IMR-90 (cell line): ENCODE data around the gene DUSP16. TPM values are rescaled to one million over a fixed set of nuclear protein-coding genes. Genes with fewer than 3 reads are reported as not detected.

Experiments used
- ATAC-seq: fragments of 200-7000 bp; cut with Tn5 transposase; 2 replicates; pipeline ENCODE4 v1.9.1; 2020; ENCODE audit warnings: low read depth, mild to moderate bottlenecking, moderate library complexity
- BruUV-seq: library from RNA; stranded (reverse); fragments of 400-500 nt; replicated peaks from 2 replicates; lab custom pipeline; 2021; lab: Mats Ljungman, UMichigan
- CTCF ChIA-PET: fragments of 300-600 bp; formaldehyde crosslinking; extraction: SDS; loops from one replicate; lab custom pipeline; 2021; ENCODE audit warnings: antibody characterized with exemption; lab: Yijun Ruan, JAX
- POLR2A ChIA-PET: fragments of 300-600 bp; sonication (Branson Sonifier 250); formaldehyde crosslinking; loops from one replicate; lab custom pipeline; 2022; ENCODE audit warnings: antibody characterized with exemption; ENCODE audit not compliant: unreplicated experiment; lab: Charles Lee
- DNase-seq: peaks from one replicate; pipeline ENCODE4 v3.0.0; 2013
- H2AFZ ChIP-seq: replicated peaks from 2 replicates; pipeline ENCODE3; 2013; ENCODE audit warnings: low read length, mild to moderate bottlenecking; ENCODE audit not compliant: poor library complexity
- H2AK5ac ChIP-seq: 2 replicates; pipeline ENCODE4 v1.6.1; 2013; ENCODE audit warnings: low read depth, low read length, inconsistent platforms
- H2AK9ac ChIP-seq: replicated peaks from 2 replicates; pipeline ENCODE3; 2013; ENCODE audit warnings: mild to moderate bottlenecking, low read depth, low read length, moderate library complexity; ENCODE audit not compliant: poor library complexity
- H2BK120ac ChIP-seq: 2 replicates; pipeline ENCODE4 v1.6.1; 2013; ENCODE audit warnings: low read depth, low read length, inconsistent platforms
- H2BK15ac ChIP-seq: 3 replicates; pipeline ENCODE4 v1.6.1; 2013; ENCODE audit warnings: low read depth, low read length, inconsistent platforms
- H2BK20ac ChIP-seq: 2 replicates; pipeline ENCODE4 v1.6.1; 2013; ENCODE audit warnings: low read depth, mild to moderate bottlenecking, inconsistent platforms, low read length, moderate library complexity
- H2BK5ac ChIP-seq: 2 replicates; pipeline ENCODE4 v1.6.1; 2013; ENCODE audit warnings: mild to moderate bottlenecking, low read depth, low read length, inconsistent platforms; ENCODE audit not compliant: poor library complexity, severe bottlenecking
- H3K14ac ChIP-seq: replicated peaks from 2 replicates; pipeline ENCODE4 v1.6.1; 2013; ENCODE audit warnings: low read depth, low read length, inconsistent platforms
- H3K18ac ChIP-seq: 2 replicates; pipeline ENCODE4 v1.6.1; 2013; ENCODE audit warnings: low read depth, low read length, control low read depth
- H3K23ac ChIP-seq: 2 replicates; pipeline ENCODE4 v1.6.1; 2013; ENCODE audit warnings: low read depth, low read length, inconsistent platforms
- H3K27ac ChIP-seq: 2 replicates; pipeline ENCODE4 v1.5.1; 2013; ENCODE audit warnings: mild to moderate bottlenecking, control low read depth, low read length; ENCODE audit not compliant: insufficient read depth
- H3K27me3 ChIP-seq: 2 replicates; pipeline ENCODE4 v1.6.1; 2013; ENCODE audit warnings: low read length; ENCODE audit not compliant: control insufficient read depth, insufficient read depth
- H3K36me3 ChIP-seq: 2 replicates; pipeline ENCODE4 v1.6.1; 2013; ENCODE audit warnings: low read length, mixed read lengths; ENCODE audit not compliant: control insufficient read depth, insufficient read depth
- H3K4ac ChIP-seq: 2 replicates; pipeline ENCODE4 v1.6.1; 2013; ENCODE audit warnings: low read depth, low read length, inconsistent platforms
- H3K4me1 ChIP-seq: 2 replicates; pipeline ENCODE4 v1.6.1; 2013; ENCODE audit warnings: low read length, mixed read lengths; ENCODE audit not compliant: control insufficient read depth, insufficient read depth
- H3K4me2 ChIP-seq: 2 replicates; pipeline ENCODE4 v1.6.1; 2013; ENCODE audit warnings: low read depth, mild to moderate bottlenecking, control low read depth, low read length, moderate library complexity
- H3K4me3 ChIP-seq: 2 replicates; pipeline ENCODE4 v1.5.1; 2013; ENCODE audit warnings: low read depth, mild to moderate bottlenecking, control low read depth, low read length, moderate library complexity; ENCODE audit not compliant: insufficient read depth
- H3K56ac ChIP-seq: 2 replicates; pipeline ENCODE4 v1.6.1; 2013; ENCODE audit warnings: low read length, inconsistent platforms; ENCODE audit not compliant: insufficient read depth; ENCODE audit errors: extremely low read depth
- H3K79me1 ChIP-seq, 2 experiments: 2 replicates each; pipeline ENCODE4 v1.6.1; 2013; ENCODE audit warnings: low read length in 2 of 2, inconsistent platforms in 1 of 2, low read depth in 1 of 2
- H3K9ac ChIP-seq: 2 replicates; pipeline ENCODE4 v1.6.1; 2013; ENCODE audit warnings: low read depth, low read length, control low read depth
- H3K9me1 ChIP-seq: 2 replicates; pipeline ENCODE4 v1.6.1; 2013; ENCODE audit warnings: low read length, inconsistent platforms; ENCODE audit not compliant: insufficient read depth
- H3K9me3 ChIP-seq: 2 replicates; pipeline ENCODE4 v1.6.1; 2013; ENCODE audit warnings: low read length; ENCODE audit not compliant: control insufficient read depth, insufficient read depth
- H4K20me1 ChIP-seq: 2 replicates; pipeline ENCODE4 v1.6.1; 2013; ENCODE audit warnings: low read length, inconsistent platforms; ENCODE audit not compliant: insufficient read depth
- H4K5ac ChIP-seq: 2 replicates; pipeline ENCODE4 v1.6.1; 2013; ENCODE audit warnings: mild to moderate bottlenecking, low read depth, low read length, control low read depth
- H4K8ac ChIP-seq, 2 experiments: 2 replicates each; pipeline ENCODE4 v1.6.1; 2013; ENCODE audit warnings: low read depth in 2 of 2, low read length in 2 of 2, control low read depth in 1 of 2, inconsistent platforms in 1 of 2
- H4K91ac ChIP-seq: 2 replicates; pipeline ENCODE4 v1.6.1; 2013; ENCODE audit warnings: low read depth, low read length, inconsistent platforms; ENCODE audit not compliant: insufficient read depth
- BHLHE40 ChIP-seq: fragments of 150-350 bp; IDR thresholded peaks from 2 replicates; pipeline ENCODE4 v1.6.1; 2016; ENCODE audit warnings: mild to moderate bottlenecking, low read depth, low read length
- CEBPB ChIP-seq: IDR thresholded peaks from 2 replicates; pipeline ENCODE4 v1.6.1; 2012; ENCODE audit warnings: low read depth, low read length, improper control_type of control experiment
- CHD1 ChIP-seq: IDR thresholded peaks from 2 replicates; pipeline ENCODE4 v1.6.1; 2012; ENCODE audit warnings: low read depth, low read length, improper control_type of control experiment
- CTCF ChIP-seq: conservative IDR thresholded peaks from 2 replicates; pipeline ENCODE4 v1.5.1; 2012; ENCODE audit warnings: mild to moderate bottlenecking, low read depth, low read length, improper control_type of control experiment
- ELK1 ChIP-seq: fragments of 150-350 bp; IDR thresholded peaks from 2 replicates; pipeline ENCODE4 v1.6.1; 2016; ENCODE audit warnings: low read depth, mild to moderate bottlenecking, low read length, moderate library complexity, borderline replicate concordance
- FOS ChIP-seq: fragments of 150-350 bp; IDR thresholded peaks from 2 replicates; pipeline ENCODE4 v1.6.1; 2016; ENCODE audit warnings: low read depth, low read length
- MAFK ChIP-seq: IDR thresholded peaks from 2 replicates; pipeline ENCODE4 v1.6.1; 2012; ENCODE audit warnings: low read depth, low read length, improper control_type of control experiment
- MAZ ChIP-seq: IDR thresholded peaks from 2 replicates; pipeline ENCODE4 v1.6.1; 2012; ENCODE audit warnings: low read depth, mild to moderate bottlenecking, low read length, improper control_type of control experiment, moderate library complexity, borderline replicate concordance
- MXI1 ChIP-seq: IDR thresholded peaks from 2 replicates; pipeline ENCODE4 v1.6.1; 2012; ENCODE audit warnings: low read depth, mild to moderate bottlenecking, low read length, moderate library complexity, borderline replicate concordance
- NFE2L2 ChIP-seq: fragments of 150-350 bp; IDR thresholded peaks from 2 replicates; pipeline ENCODE4 v1.6.1; 2016; ENCODE audit warnings: low read depth, mild to moderate bottlenecking, low read length
- POLR2A ChIP-seq: IDR thresholded peaks from 2 replicates; pipeline ENCODE4 v1.6.1; 2012; ENCODE audit warnings: mild to moderate bottlenecking, low read depth, low read length
- RAD21 ChIP-seq: IDR thresholded peaks from 2 replicates; pipeline ENCODE4 v1.6.1; 2012; ENCODE audit warnings: low read length, improper control_type of control experiment
- RCOR1 ChIP-seq: IDR thresholded peaks from 2 replicates; pipeline ENCODE4 v1.6.1; 2012; ENCODE audit warnings: mild to moderate bottlenecking, low read length, improper control_type of control experiment; ENCODE audit not compliant: insufficient replicate concordance
- RFX5 ChIP-seq: IDR thresholded peaks from 2 replicates; pipeline ENCODE4 v1.8.0; 2012; ENCODE audit warnings: low read depth, mild to moderate bottlenecking, low read length, moderate library complexity
- SMC3 ChIP-seq: fragments of 150-350 bp; IDR thresholded peaks from 2 replicates; pipeline ENCODE4 v1.6.1; 2016; ENCODE audit warnings: low read depth, mild to moderate bottlenecking, antibody characterized with exemption, low read length, moderate library complexity
- USF2 ChIP-seq: fragments of 150-350 bp; IDR thresholded peaks from 2 replicates; pipeline ENCODE4 v1.6.1; 2017; ENCODE audit warnings: mild to moderate bottlenecking, antibody characterized with exemption, low read length, low read depth
- WGBS, 2 experiments: methylation state at CpG; one replicate each; pipeline versions ENCODE4 v1.1.5 to v1.1.7; 2013; ENCODE audit warnings: missing lambda C conversion rate in 2 of 2; ENCODE audit not compliant: insufficient read length in 1 of 2; ENCODE audit errors: extremely low coverage in 2 of 2; 5-methylcytosine and 5-hydroxymethylcytosine counted together
- dilution Hi-C: fragments of 300-500 bp; cut with HindIII; formaldehyde crosslinking; loops from one replicate; pipeline ENCODE4 v1.14.3; 2018; ENCODE audit warnings: low sequenced_read_pairs; ENCODE audit not compliant: unreplicated experiment
- in situ Hi-C: fragments of 300-500 bp; cut with MboI; formaldehyde crosslinking; loops from 3 replicates; pipeline ENCODE4 v1.14.3; 2019; ENCODE audit warnings: low sequenced_read_pairs, inconsistent platforms, mixed read lengths
- intact Hi-C: fragments of 100-400 bp; cut with micrococcal nuclease; formaldehyde crosslinking; loops from 2 replicates; pipeline ENCODE4 v1.10.0; 2022
- polyA plus RNA-seq, 3 experiments: library from polyadenylated mRNA; depleted of rRNA; stranded (reverse); fragments of >200 nt; gene quantifications; 2 replicates each; pipeline ENCODE4 v1.2.3, GENCODE V29; 2012; ENCODE audit warnings: low replicate concordance in 1 of 3
- total RNA-seq: library from RNA; depleted of rRNA; stranded (reverse); fragments of >200 nt; gene quantifications from 2 replicates; pipeline ENCODE4 v1.2.3, GENCODE V29; 2012

DUSP16 gene
- total and polyA plus RNA-seq, 2 of the 4 experiments (the other 2 are of a cell fraction) = 4.7 to 10.0 TPM

GRCh38 chr12:12425001-12425400 is 137.7 kb downstream of the DUSP16 start:
- Histone ChIP-seq H3K4me1 (peaks cover 16% of the 10 kb centered on the region), H3K4me2 (no peak overlapping the region), H3K56ac (no peak overlapping the region), H4K5ac (no peak overlapping the region), H3K27ac (no peak overlapping the region), H2BK5ac (no peak overlapping the region), H2AK5ac (no peak overlapping the region), H2AK9ac (no peak overlapping the region), H4K8ac (no peak overlapping the region), H2AFZ (no peak overlapping the region), H3K9ac (no peak overlapping the region), H4K91ac (no peak overlapping the region), H3K27me3 (no peaks in the 10 kb centered on the region), H3K18ac (no peak overlapping the region), H3K36me3 (no peaks in the 10 kb centered on the region), H3K23ac (no peak overlapping the region), H4K20me1 (no peaks in the 10 kb centered on the region), H3K9me3 (peaks cover 4% of the 10 kb centered on the region), H3K4ac (no peak overlapping the region), H3K14ac (no peak overlapping the region), H2BK20ac (no peak overlapping the region), H2BK120ac (no peak overlapping the region), H3K9me1 (peaks cover 4% of the 10 kb centered on the region; the same call in 1 of the 2 replicates), H3K79me1 (peaks cover 4 to 17% of the 10 kb centered on the region in 2 experiments; a peak in 1 of 4 replicates), H3K4me3 (no peak overlapping the region), H2BK15ac (no peak overlapping the region)
- DNase-seq (no peak), ATAC-seq (no peak; the same call in 1 of the 2 replicates)
- intact Hi-C loops (no loop called here), dilution Hi-C loops (no loop called here), in situ Hi-C loops (no loop called here)
- no TSS peak for BruUV-seq
- ChIA-PET CTCF (interaction anchor here (0.6 kb wide), 1 partner anchor 337 kb away, joined by 3 read pairs; no protein-coding TSS in a partner anchor), POLR2A (no interaction called here)
- no peak for TF ChIP-seq RAD21
- no peak for TF ChIP-seq RCOR1
- TF ChIP-seq POLR2A = no peak
- no peak for TF ChIP-seq BHLHE40
- TF ChIP-seq RFX5 = no peak
- TF ChIP-seq USF2 = no peak
- no peak for TF ChIP-seq CTCF
- no peak for TF ChIP-seq CEBPB
- TF ChIP-seq FOS = no peak
- no peak for TF ChIP-seq ELK1
- no peak for TF ChIP-seq NFE2L2
- TF ChIP-seq MXI1 = no peak
- TF ChIP-seq CHD1 = no peak
- TF ChIP-seq MAZ = no peak
- no peak for TF ChIP-seq SMC3
- no peak for TF ChIP-seq MAFK
- no CpG with 5 or more reads among the region's 2 CpGs for WGBS, 2 experiments
